GM23248 (cell line): Measurements from ENCODE around the gene CCDC149. TPM values are rescaled to one million over a fixed set of nuclear protein-coding genes. Genes with fewer than 3 reads are reported as not detected.

Experiments used
- DNase-seq: peaks from one replicate; pipeline ENCODE4 v3.0.0-alpha.2; 2015
- H2AFZ ChIP-seq: fragments of 200-600 bp; sonication (generic); 2 replicates; pipeline ENCODE4 v1.6.1; 2016; ENCODE audit warnings: antibody characterized with exemption
- H3F3A ChIP-seq: fragments of 200-600 bp; sonication (generic); 2 replicates; pipeline ENCODE4 v1.6.1; 2016; ENCODE audit warnings: mild to moderate bottlenecking, antibody characterized with exemption, mixed run types; ENCODE audit not compliant: insufficient read depth
- H3K27ac ChIP-seq: fragments of 200-600 bp; sonication (generic); 2 replicates; pipeline ENCODE4 v1.5.1; 2016; ENCODE audit warnings: mild to moderate bottlenecking
- H3K27me3 ChIP-seq: fragments of 200-600 bp; sonication (generic); replicated peaks from 2 replicates; pipeline ENCODE4 v1.6.1; 2016; ENCODE audit warnings: mild to moderate bottlenecking; ENCODE audit not compliant: insufficient read depth
- H3K36me3 ChIP-seq: fragments of 200-600 bp; sonication (generic); 2 replicates; pipeline ENCODE4 v1.6.1; 2016; ENCODE audit warnings: low read depth, mild to moderate bottlenecking
- H3K4me1 ChIP-seq: fragments of 200-600 bp; sonication (generic); 2 replicates; pipeline ENCODE4 v1.6.1; 2016; ENCODE audit warnings: mild to moderate bottlenecking; ENCODE audit not compliant: insufficient read depth
- H3K4me2 ChIP-seq: fragments of 200-600 bp; sonication (generic); one replicate; pipeline ENCODE4 v1.6.1; 2016; ENCODE audit warnings: mild to moderate bottlenecking; ENCODE audit not compliant: unreplicated experiment
- H3K4me3 ChIP-seq: fragments of 200-600 bp; sonication (generic); 2 replicates; pipeline ENCODE4 v1.5.1; 2016; ENCODE audit warnings: mild to moderate bottlenecking
- H3K79me2 ChIP-seq: fragments of 200-600 bp; sonication (generic); 2 replicates; pipeline ENCODE4 v1.6.1; 2016; ENCODE audit warnings: mild to moderate bottlenecking; ENCODE audit not compliant: insufficient read depth
- H3K9ac ChIP-seq: fragments of 200-600 bp; sonication (generic); 2 replicates; pipeline ENCODE4 v1.6.1; 2016; ENCODE audit warnings: mild to moderate bottlenecking
- H3K9me2 ChIP-seq: fragments of 200-600 bp; sonication (generic); 2 replicates; pipeline ENCODE4 v1.6.1; 2016; ENCODE audit warnings: mixed run types, mild to moderate bottlenecking, moderate library complexity; ENCODE audit not compliant: insufficient read depth
- H3K9me3 ChIP-seq: fragments of 200-600 bp; sonication (generic); one replicate; pipeline ENCODE4 v1.6.1; 2017; ENCODE audit warnings: low read depth
- H4K20me1 ChIP-seq: fragments of 200-600 bp; sonication (generic); 2 replicates; pipeline ENCODE4 v1.6.0; 2016; ENCODE audit not compliant: insufficient read depth
- EZH2 ChIP-seq: fragments of 200-600 bp; sonication (generic); IDR thresholded peaks from 2 replicates; pipeline ENCODE4 v1.6.1; 2018; ENCODE audit warnings: antibody characterized with exemption, mild to moderate bottlenecking; ENCODE audit not compliant: insufficient read depth, poor library complexity, severe bottlenecking
- EZH2phosphoT487 ChIP-seq: fragments of 200-600 bp; sonication (generic); IDR thresholded peaks from 2 replicates; pipeline ENCODE4 v1.6.1; 2018; ENCODE audit warnings: antibody characterized with exemption, moderate library complexity, mild to moderate bottlenecking, low read depth; ENCODE audit not compliant: insufficient read depth
- WGBS, 2 experiments: methylation state at CpG; one replicate each; pipeline ENCODE4 v1.1.6; 2015 to 2017; ENCODE audit warnings: low lambda C conversion rate in 2 of 2, low coverage in 1 of 2; ENCODE audit errors: missing lambda C conversion rate in 2 of 2; 5-methylcytosine and 5-hydroxymethylcytosine counted together
- in situ Hi-C: fragments of 300-500 bp; cut with MboI; formaldehyde crosslinking; loops from 2 replicates; pipeline ENCODE4 v1.15.0; 2020
- polyA plus RNA-seq: library from polyadenylated mRNA; unstranded; fragments of >200 nt; fragmentation: Nextera tagmentation; extraction: Ambion mirVana; gene quantifications from 2 replicates; pipeline ENCODE4 v1.2.1, GENCODE V29; 2016
- total RNA-seq: library from RNA; depleted of rRNA; stranded (reverse); fragments of >200 nt; shearing (Covaris generic); gene quantifications from 2 replicates; pipeline ENCODE4 v1.2.3, GENCODE V29; 2014

Gene CCDC149
- total and polyA plus RNA-seq, 2 experiments from 2014 or later: 6.1 to 9.7 TPM

GRCh38 chr4:24952667-24953066, 39.8 kb upstream of the CCDC149 start:
- Histone ChIP-seq H3K79me2 (no peaks in the 10 kb centered on the region), H4K20me1 (no peaks in the 10 kb centered on the region), H3K36me3 (no peaks in the 10 kb centered on the region), H3K4me1 (no peaks in the 10 kb centered on the region), H3K27me3 (peaks cover 31% of the 10 kb centered on the region), H3K9me3 (no peaks in the 10 kb centered on the region), H3K9ac (no peak overlapping the region), H3K4me2 (no peak overlapping the region), H3K9me2 (no peaks in the 10 kb centered on the region), H3K4me3 (no peak overlapping the region), H2AFZ (no peak overlapping the region), H3K27ac (no peak overlapping the region), H3F3A (no peaks in the 10 kb centered on the region)
- TF ChIP-seq EZH2 (no peak), EZH2phosphoT487 (no peak)
- in situ Hi-C loops: no loop called here
- no peak for DNase-seq
- 15 to 20% methylated on average over 4 of the region's 4 CpGs for WGBS, 2 experiments

GRCh38 chr4:24949970-24950369, 37.1 kb upstream of the CCDC149 start:
- Histone ChIP-seq H4K20me1 (no peaks in the 10 kb centered on the region), H3K9ac (no peak overlapping the region), H3K4me2 (no peak overlapping the region), H2AFZ (no peak overlapping the region), H3K4me3 (no peak overlapping the region), H3K27me3 (peaks cover 37% of the 10 kb centered on the region), H3K79me2 (no peaks in the 10 kb centered on the region), H3K4me1 (no peaks in the 10 kb centered on the region), H3F3A (no peaks in the 10 kb centered on the region), H3K9me2 (no peaks in the 10 kb centered on the region), H3K9me3 (no peaks in the 10 kb centered on the region), H3K36me3 (no peaks in the 10 kb centered on the region), H3K27ac (no peak overlapping the region)
- in situ Hi-C loops: no loop called here
- no peak for DNase-seq
- TF ChIP-seq EZH2phosphoT487 (no peak), EZH2 (no peak)

- no peaks in the 10 kb centered on the region for H3K27me3 ChIP-seq
- no peaks in the 10 kb centered on the region for H3K9me2 ChIP-seq
- H4K20me1 ChIP-seq: no peaks in the 10 kb centered on the region
- no peaks in the 10 kb centered on the region for H3K4me1 ChIP-seq
- no peaks in the 10 kb centered on the region for H3F3A ChIP-seq
- no peaks in the 10 kb centered on the region for H3K36me3 ChIP-seq
- DNase-seq: no peak
- 0 to 2% methylated on average over 1 of the region's 1 CpG for WGBS, 2 experiments
- no peak overlapping the region for H3K9ac ChIP-seq
- in situ Hi-C loops: no loop called here
- no peaks in the 10 kb centered on the region for H3K9me3 ChIP-seq
- no peak overlapping the region for H2AFZ ChIP-seq
- H3K79me2 ChIP-seq: no peaks in the 10 kb centered on the region
- TF ChIP-seq EZH2 (no peak), EZH2phosphoT487 (no peak)
- H3K27ac ChIP-seq: no peak overlapping the region
- H3K4me2 ChIP-seq: no peak overlapping the region
- no peak overlapping the region for H3K4me3 ChIP-seq
Measured at GRCh38 chr4:24937917-24938281, 25.1 kb upstream of the CCDC149 start.

- TF ChIP-seq EZH2phosphoT487: no peak
- TF ChIP-seq EZH2: no peak
- Histone ChIP-seq H3K4me2 (no peak overlapping the region), H3K27ac (no peak overlapping the region), H3K4me3 (no peak overlapping the region), H3K9me2 (no peaks in the 10 kb centered on the region), H3K79me2 (no peaks in the 10 kb centered on the region), H4K20me1 (no peaks in the 10 kb centered on the region), H3K4me1 (no peaks in the 10 kb centered on the region), H2AFZ (no peak overlapping the region), H3K9me3 (no peaks in the 10 kb centered on the region), H3K36me3 (no peaks in the 10 kb centered on the region), H3K9ac (no peak overlapping the region), H3K27me3 (no peaks in the 10 kb centered on the region), H3F3A (no peaks in the 10 kb centered on the region)
- 34 to 45% methylated on average over 5 of the region's 5 CpGs for WGBS, 2 experiments
- in situ Hi-C loops: no loop called here
- DNase-seq: no peak
Measured at GRCh38 chr4:24937176-24937916, 24.5 kb upstream of the CCDC149 start.

- Histone ChIP-seq H3K79me2 (no peaks in the 10 kb centered on the region), H3K36me3 (no peaks in the 10 kb centered on the region), H3K27ac (no peak overlapping the region), H3K9ac (no peak overlapping the region), H3K9me3 (no peaks in the 10 kb centered on the region), H2AFZ (no peak overlapping the region), H3F3A (no peaks in the 10 kb centered on the region), H4K20me1 (no peaks in the 10 kb centered on the region), H3K27me3 (no peaks in the 10 kb centered on the region), H3K4me1 (no peaks in the 10 kb centered on the region), H3K9me2 (no peaks in the 10 kb centered on the region), H3K4me2 (no peak overlapping the region), H3K4me3 (no peak overlapping the region)
- in situ Hi-C loops: no loop called here
- WGBS, 2 experiments: 40 to 42% methylated on average over 2 of the region's 2 CpGs
- no peak for TF ChIP-seq EZH2phosphoT487
- no peak for TF ChIP-seq EZH2
- DNase-seq: no peak
Measured at GRCh38 chr4:24935856-24936255, 23.0 kb upstream of the CCDC149 start.
